Measurements from ENCODE around the gene ZNF423.

GRCh38 chr16:49724774-49725173 is 131.1 kb downstream of the ZNF423 start:
- no peak for TF ChIP-seq STAT1 (IDR thresholded peaks at IDR 0.05; ENCODE audit: unreplicated experiment)
- no peak for TF ChIP-seq CTCF (conservative IDR thresholded peaks at IDR 0.05; ENCODE audit: low read depth in 2 of 2)
- TF ChIP-seq EZH2 (IDR thresholded peaks at IDR 0.05; ENCODE audit: low read depth, unreplicated experiment), result no peak
- TF ChIP-seq NANOG (IDR thresholded peaks at IDR 0.05; ENCODE audit: borderline replicate concordance), result no peak
- no peak for TF ChIP-seq EZH2phosphoT487 (IDR thresholded peaks at IDR 0.05; ENCODE audit: unreplicated experiment)
- no peak for TF ChIP-seq ZNF462 (CRISPR knock-in tag; IDR thresholded peaks at IDR 0.05)
- TF ChIP-seq ETS1 (IDR thresholded peaks at IDR 0.05), result no peak
- TF ChIP-seq REST (IDR thresholded peaks at IDR 0.05; ENCODE audit: unreplicated experiment), result no peak
- TF ChIP-seq POLR2AphosphoS5 (IDR thresholded peaks at IDR 0.05; ENCODE audit: low read depth), result no peak
- TF ChIP-seq JUNB (IDR thresholded peaks at IDR 0.05; ENCODE audit: unreplicated experiment), result no peak
- TF ChIP-seq CREB1 (CRISPR knock-in tag; IDR thresholded peaks at IDR 0.05; ENCODE audit: low read depth), result no peak
- TF ChIP-seq ZNF331 (CRISPR knock-in tag; IDR thresholded peaks at IDR 0.05; ENCODE audit: low read depth), result no peak
- TF ChIP-seq ZNF114 (CRISPR knock-in tag; IDR thresholded peaks at IDR 0.05), result no peak
